Stimulated activated CD8-positive, alpha-beta memory T cell treated with anti-CD3 and anti-CD28 coated beads, Interleukin-7, amount 100 ng/mL, for 48 hours (primary cell): ENCODE results near the gene VGLL4.

Experiments
- DNase-seq, 2 donors: peaks; one replicate each; pipeline ENCODE4 v3.0.0-alpha.2; 2020; ENCODE audit warnings: low read depth in 1 of 2; ENCODE audit errors: extremely low read depth in 1 of 2

VGLL4 gene

GRCh38 chr3:11553436-11554235, 90.1 kb downstream of the VGLL4 start:
- DNase-seq: no peak

DNA sequence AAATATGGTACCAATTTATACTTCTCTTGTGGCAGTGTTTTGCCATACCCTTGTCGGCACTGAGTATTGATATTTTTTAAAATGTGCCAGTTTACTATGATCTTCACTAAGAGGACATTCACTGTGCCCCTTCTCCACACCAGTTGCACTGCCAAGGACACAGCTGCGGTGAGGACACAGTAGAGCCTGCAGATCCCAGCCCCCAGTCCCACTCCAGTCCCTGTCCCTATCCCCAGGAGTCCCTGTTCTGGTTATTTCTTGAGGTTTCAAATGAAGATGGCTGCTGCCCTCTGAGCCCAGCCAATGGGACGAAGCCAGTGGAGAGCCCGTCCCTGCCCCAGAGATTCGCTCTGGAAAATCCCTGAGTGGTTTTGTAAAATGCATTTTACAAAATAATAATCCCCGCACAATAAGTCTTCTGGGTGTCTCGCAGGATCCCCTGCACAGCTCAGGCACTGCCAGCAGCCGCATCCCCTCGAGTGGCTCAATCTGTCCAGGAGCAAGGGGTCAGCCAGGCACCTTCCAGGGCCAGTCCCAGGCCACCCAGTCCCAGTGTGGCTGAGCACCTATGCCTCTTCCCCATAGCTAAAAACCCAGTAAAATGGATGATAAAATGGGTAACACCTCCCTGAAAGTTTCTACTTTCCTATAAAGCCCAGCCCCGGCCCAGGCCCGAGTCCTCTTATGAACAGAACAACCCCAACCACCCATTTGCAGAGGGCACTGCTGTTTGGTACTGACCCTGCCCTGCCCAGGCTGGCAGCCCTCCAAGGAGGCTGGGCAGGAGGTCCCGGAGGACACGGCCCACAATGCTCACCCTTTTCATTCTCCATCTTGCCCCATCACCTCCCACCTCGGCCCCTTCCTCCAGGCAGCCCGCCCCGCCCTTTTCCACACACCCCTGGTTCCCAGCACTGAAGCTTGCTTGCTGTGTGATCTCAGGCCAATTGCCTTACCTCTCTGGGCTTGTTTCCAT, 91.1 kb downstream of the VGLL4 start:
- no peak for DNase-seq

GRCh38 chr3:11551036-11551435, 92.7 kb downstream of the VGLL4 start:
- no peak for DNase-seq

DNA sequence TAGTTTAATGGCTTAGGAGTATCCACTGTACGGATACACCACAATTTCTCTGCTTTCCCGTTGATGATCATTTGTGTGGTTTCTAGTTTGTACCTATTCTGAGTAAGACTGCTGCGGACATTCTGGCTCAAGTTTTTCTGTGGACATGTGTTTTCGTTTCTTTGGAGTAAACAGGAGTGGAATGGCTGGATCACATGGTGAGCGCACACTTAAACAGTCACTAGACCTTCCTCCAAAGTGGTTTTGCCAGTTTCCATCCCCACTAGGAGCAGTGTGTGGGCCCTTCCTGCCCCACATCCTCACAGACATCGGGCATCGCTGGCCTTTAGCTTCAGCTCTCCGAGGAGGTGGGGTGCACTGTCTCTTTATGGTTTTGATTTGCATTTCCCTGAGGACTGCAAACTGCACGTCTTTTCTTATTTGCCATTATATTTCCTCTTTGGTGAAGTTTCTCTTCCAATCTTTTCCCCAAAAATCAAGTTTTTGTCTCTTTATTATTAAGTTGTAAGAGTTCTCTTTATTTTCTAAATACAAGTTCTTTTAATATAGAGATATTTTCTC, 94.1 kb downstream of the VGLL4 start:
- DNase-seq: no peak

DNA sequence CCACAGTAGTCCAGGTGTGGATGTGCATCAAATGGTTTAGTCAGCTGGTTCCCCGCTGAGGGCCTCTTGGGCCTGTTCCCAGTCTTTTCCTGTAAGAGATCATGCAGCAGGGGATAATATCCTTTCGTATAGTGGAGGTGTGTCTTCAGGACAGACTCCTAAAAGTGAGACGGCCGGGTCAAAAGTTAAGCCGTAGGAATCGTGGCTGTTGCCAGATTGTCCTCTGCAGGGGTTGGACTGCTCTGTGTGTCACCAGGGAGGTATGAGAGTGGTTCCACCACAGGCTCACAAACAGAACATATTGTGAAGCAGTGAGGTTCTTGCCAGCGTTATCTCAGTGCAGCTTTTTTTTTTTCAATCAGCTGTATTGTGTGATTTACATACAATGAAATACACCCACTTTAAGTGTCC, 95.0 kb downstream of the VGLL4 start:
- DNase-seq: no peak

GRCh38 chr3:11547498-11547897, 96.2 kb downstream of the VGLL4 start:
- DNase-seq: no peak

DNA sequence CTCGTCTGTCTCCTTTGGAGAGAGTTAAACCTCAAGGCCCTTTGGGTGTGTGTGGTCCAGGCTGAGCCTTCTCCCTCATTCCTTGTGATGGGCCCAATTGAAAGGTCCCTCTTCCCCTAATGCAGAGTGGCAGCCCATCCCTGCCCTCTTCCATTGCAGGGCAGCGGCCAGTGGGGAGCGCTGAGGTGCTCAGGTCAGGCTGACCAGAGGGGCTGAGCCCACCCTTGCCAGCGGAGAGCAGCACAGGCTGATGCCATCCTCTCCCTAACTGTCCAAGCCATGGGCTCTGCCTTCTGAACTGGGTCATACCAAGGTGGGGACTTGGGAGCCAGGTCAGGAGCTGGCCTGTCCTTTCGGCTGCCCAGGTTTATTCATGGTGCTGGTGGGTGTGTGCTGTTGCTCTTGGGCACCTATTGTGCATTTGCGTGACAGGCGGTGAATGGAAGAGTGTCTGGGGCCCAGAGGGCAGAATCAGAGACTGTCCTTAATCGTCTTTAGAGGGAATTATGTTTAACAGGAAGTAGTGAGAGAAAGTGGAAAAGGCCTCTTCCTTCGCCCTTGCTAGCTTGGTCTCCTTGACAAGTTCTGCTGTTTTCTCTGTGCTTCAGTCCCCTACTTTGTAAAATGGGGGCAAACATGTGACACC, 96.9 kb downstream of the VGLL4 start:
- no peak for DNase-seq

DNA sequence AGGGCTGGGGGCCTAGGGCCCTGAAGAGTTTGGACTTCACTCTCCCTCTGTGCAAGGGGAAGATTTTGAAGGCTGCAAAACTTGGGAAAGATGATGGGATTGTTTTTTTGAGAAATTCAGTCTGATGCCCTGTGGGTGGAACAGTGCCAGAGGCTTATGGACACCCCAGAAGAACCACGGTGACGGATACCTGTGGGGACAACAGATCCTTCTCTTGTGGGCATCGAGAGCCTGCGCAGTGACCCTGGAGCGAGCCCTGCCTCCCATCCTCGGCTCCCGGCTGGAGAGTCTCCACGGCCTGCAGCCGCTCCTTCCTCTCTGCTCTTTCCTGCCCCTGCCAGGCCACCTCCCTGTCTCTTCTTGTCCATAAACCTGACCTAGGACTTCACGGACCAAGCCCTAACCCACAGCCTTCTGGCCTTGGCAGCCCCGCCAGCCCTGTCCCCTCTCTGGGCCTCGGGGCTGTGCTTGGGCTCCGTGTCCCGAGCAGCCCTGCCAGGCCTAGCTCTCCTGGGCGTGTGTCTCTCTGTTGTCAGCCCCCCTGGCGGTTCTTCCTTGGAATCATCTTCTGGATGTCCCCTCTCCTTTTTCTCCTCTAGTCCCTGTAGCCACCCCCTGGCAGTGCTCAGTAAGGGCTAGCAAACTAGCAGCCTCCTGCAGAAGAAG, 98.4 kb downstream of the VGLL4 start:
- DNase-seq: no peak

GRCh38 chr3:11544412-11545181, 99.1 kb downstream of the VGLL4 start:
- no peak for DNase-seq

DNA sequence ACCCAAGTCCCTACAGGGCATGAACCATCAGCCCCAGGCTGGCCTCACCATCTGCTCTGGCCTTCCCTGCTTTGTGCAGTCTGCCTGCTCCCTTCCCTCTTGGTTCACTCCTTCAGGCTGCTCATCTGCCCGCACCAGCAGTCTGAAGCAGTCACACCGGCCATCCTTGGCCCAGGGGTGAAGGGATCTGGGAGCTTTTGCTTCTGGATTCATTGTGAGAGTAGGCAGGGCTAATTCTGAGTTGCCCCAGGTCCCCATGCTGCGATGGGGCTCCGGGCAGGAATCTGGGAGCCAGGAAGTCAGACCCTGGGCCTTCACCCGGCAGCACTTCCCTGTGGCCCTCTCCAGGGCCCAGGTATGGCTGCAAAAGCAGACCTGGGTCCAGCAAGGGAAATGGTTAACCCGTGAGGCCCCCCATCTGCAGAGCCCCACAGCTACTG, 99.7 kb downstream of the VGLL4 start:
- DNase-seq: no peak

- DNase-seq: no peak
Observed at GRCh38 chr3:11543141-11543947, 100.4 kb downstream of the VGLL4 start.

DNA sequence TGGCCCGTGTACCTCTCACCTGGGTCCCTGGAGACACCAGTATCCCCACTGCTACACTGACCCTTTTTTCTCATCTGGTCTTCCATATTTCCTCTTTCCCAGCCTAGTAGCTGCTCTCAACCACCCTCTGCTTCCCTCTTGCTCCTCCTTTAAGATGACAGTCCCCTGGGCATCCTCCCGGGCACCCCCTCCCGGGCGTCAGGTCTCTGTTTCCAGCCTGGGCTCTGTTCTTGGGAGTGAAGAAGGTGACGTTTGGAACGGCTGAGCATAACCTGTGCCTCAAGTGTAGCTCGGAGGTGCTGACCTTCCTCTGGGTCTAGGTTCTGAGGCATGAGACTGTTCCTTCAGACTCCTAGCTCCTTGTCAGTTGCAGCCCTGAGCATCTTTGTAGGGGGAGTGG, 101.2 kb downstream of the VGLL4 start:
- no peak for DNase-seq

DNA sequence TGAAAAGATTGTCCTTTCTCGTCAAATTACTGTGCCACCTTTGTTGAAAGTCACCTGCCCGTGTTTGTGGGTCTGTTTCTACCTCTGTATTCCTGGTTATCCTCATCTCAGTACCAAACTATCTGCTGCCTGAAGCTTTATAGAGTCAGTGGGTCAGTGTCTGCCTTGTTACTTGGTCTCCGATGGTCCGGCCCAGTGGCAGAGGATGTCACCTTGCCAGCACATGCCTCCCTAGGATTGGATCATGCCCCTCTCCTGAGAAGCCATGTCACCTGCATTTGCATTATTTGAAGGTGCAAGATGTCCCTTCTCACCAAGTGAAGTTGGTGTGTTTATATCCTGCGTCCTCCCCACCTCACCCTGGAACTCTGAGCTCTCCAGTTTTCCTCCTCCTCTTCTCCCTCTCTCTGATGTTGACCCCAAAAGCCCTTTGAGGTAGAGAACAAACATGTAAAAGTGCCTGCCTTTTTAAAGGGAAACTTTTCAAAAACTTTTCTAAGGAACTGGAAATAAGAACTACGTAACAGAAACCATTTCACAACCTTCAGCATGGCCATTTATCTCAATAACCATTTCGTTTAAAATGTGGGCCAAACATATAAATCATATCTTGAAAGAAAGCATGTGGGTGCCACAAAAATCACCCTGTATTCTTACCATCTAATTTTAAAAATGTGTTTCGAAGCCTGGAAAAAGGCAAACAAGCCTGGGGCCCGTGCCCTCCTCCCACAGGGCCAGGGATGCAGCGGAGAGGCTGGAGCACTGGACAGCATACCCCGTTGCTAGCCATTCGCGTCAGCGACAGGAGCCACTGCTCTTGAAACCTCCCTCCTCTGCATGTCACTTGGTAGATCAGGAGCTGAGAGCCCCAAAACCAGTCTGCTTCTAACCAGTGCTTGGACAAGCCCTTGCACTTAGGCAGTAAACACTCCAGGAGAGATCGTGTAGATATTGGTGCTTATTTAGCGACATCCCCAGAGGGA, 102.1 kb downstream of the VGLL4 start:
- DNase-seq: no peak

DNA sequence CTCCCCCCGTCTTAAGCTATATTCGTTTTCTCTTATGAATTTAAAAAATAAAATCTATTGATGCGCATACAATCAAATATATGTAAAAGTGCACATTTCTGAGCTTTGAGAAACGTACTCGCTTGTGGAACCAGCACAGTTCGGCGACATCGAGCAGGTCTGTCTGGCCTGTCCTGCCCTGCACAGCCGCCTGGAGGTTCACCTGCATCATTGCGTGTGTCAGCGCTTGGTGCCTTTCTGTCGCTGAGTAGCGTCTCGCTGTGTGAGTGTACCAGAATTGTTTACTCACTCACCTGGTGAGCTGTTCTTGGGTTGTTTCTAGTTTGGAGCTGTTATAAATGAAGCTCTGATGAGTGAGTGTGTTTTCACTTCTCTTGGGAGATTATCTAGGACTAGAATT, 104.0 kb downstream of the VGLL4 start:
- DNase-seq: no peak

GRCh38 chr3:11539218-11539617, 104.5 kb downstream of the VGLL4 start:
- no peak for DNase-seq

DNA sequence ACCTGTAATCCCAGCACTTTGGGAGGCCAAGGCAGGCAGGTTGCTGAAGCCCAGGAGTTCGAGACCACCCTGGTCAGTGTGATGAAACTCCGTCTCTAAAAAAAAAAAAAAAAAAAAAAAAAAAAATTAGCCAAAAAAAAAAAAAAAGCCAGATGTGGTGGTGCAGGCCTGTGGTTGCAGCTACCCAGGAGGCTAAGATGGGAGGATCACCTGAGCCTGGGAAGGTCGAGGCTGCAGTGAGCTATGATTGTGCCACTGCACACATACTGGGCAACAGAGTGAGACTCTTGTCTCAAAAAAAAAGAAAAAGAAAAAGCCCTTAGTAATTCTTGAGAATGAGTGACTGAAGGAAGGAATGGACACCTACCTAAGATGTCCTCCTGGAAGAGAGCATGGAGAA, 105.1 kb downstream of the VGLL4 start:
- no peak for DNase-seq

DNA sequence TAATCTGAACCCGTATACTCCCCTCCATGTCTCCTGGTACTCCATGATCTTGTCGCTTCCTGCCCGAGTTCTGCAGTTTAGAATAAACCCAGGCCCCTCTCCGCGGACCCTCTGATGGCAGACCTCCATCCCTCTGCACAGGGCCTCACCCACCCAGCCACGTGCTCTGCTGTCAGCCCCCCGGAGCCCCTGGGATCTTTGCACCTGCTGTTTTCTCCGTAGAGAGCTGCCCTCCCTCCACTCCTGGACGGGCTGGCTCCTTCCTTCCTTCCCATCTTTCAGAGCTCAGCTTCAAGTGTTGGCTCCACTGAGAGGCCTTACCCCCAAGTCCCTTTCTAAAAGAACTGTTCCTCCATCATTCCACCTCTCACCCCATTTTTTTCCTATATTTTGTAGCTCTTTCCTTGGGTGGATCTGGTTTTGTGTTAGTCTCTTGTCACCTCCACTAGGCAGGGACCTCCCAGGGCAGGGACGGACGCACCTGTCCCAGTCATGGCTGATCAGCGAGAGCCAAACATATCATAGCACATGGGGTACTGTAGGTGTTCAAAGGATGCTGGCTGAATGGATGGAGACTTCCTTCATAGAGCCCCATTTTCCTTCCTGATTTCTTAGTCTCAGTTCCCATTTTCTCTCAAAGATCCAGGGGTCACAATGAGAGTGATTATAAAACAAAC, 106.6 kb downstream of the VGLL4 start:
- no peak for DNase-seq
